ENCODE results near the gene ZNF580. TPM values are rescaled to one million over a fixed set of nuclear protein-coding genes. Genes with fewer than 3 reads are reported as not detected.

ZNF580 gene
- total RNA-seq, 1 experiment from 2014 or later: 22.8 TPM

- Histone ChIP-seq H3K23ac (ENCODE audit: insufficient read length, low read depth, low read length) (no peak overlapping the region), H2AFZ (ENCODE audit: low read length) (no peak overlapping the region), H3K23me2 (ENCODE audit: insufficient read length, low read depth, low read length, poor library complexity, severe bottlenecking) (no peaks in the 10 kb centered on the region), H3K79me2 (ENCODE audit: insufficient read depth, low read length) (peaks cover 38% of the 10 kb centered on the region), H2BK20ac (ENCODE audit: low read depth, low read length, poor library complexity, severe bottlenecking) (no peak overlapping the region), H3K56ac (ENCODE audit: insufficient read length, low read depth, low read length) (no peak overlapping the region), H4K5ac (ENCODE audit: insufficient read length, low read depth, low read length) (no peak overlapping the region), H3K9ac (ENCODE audit: extremely low read depth, insufficient read length, low read length) (no peak overlapping the region), H3K27me3 (ENCODE audit: insufficient read depth, low read length) (no peaks in the 10 kb centered on the region), H4K20me1 (ENCODE audit: control insufficient read depth, insufficient read depth, insufficient read length) (no peaks in the 10 kb centered on the region), H3K9me3 (ENCODE audit: control insufficient read depth, low read depth, low read length) (no peaks in the 10 kb centered on the region), H2BK15ac (ENCODE audit: low read depth, low read length) (no peak overlapping the region), H3K4me1 (ENCODE audit: insufficient read depth, low read length) (peaks cover 3% of the 10 kb centered on the region; the same call in 1 of the 2 replicates), H2BK120ac (ENCODE audit: low read depth, low read length, poor library complexity, severe bottlenecking) (no peak overlapping the region), H2BK12ac (ENCODE audit: insufficient read length, low read depth, low read length) (no peak overlapping the region), H3K27ac (ENCODE audit: insufficient read length, low read depth, low read length) (no peak overlapping the region), H4K91ac (ENCODE audit: insufficient read length, low read depth, low read length) (no peak overlapping the region), H3K4me2 (ENCODE audit: insufficient read depth, insufficient read length, low read length) (no peak overlapping the region), H3K14ac (ENCODE audit: insufficient read depth, low read length) (no peak overlapping the region), H3K4ac (ENCODE audit: low read depth, low read length) (no peak overlapping the region), H4K8ac (replicated peaks; ENCODE audit: insufficient read length, low read depth, low read length) (no peak overlapping the region), H2AK5ac (ENCODE audit: insufficient read length, low read length) (no peak overlapping the region), H3K18ac (ENCODE audit: insufficient read length, low read depth, low read length) (no peak overlapping the region), H3K79me1 (ENCODE audit: insufficient read depth, low read depth, low read length, poor library complexity, severe bottlenecking) (no peaks in the 10 kb centered on the region), H3T11ph (ENCODE audit: low read length) (no peak overlapping the region), H2BK5ac (ENCODE audit: insufficient read length, low read length) (no peak overlapping the region)
- Mint-ChIP-seq H3K4me1 (peaks cover 12 to 17% of the 10 kb centered on the region in 2 experiments), H3K4me3 (no peak overlapping the region; a peak in 1 of 5 replicates), H3K27me3 (ENCODE audit: low read depth) (no peaks in the 10 kb centered on the region), H3K27ac (no peak overlapping the region; a peak in 2 of 7 replicates), H3K9me3 (no peaks in the 10 kb centered on the region), H3K36me3 (ENCODE audit: insufficient read depth in 1 of 3, low read depth in 3 of 3) (peaks cover 63 to 83% (median 74%) of the 10 kb centered on the region in 3 experiments)
- no peak for DNase-seq
- no CpG with 5 or more reads among the region's 7 CpGs for WGBS (ENCODE audit: extremely low coverage, insufficient read length, low lambda C conversion rate)
- TF ChIP-seq, protein P1, sequence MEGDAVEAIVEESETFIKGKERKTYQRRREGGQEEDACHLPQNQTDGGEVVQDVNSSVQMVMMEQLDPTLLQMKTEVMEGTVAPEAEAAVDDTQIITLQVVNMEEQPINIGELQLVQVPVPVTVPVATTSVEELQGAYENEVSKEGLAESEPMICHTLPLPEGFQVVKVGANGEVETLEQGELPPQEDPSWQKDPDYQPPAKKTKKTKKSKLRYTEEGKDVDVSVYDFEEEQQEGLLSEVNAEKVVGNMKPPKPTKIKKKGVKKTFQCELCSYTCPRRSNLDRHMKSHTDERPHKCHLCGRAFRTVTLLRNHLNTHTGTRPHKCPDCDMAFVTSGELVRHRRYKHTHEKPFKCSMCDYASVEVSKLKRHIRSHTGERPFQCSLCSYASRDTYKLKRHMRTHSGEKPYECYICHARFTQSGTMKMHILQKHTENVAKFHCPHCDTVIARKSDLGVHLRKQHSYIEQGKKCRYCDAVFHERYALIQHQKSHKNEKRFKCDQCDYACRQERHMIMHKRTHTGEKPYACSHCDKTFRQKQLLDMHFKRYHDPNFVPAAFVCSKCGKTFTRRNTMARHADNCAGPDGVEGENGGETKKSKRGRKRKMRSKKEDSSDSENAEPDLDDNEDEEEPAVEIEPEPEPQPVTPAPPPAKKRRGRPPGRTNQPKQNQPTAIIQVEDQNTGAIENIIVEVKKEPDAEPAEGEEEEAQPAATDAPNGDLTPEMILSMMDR (conservative IDR thresholded peaks at IDR 0.05): no peak
These were observed 21.0 kb downstream of the ZNF580 start for GRCh38 chr19:55661826-55662225.
